Psoas muscle (tissue), 8 donors: ENCODE data around the gene HTT. TPM values are rescaled to one million over a fixed set of nuclear protein-coding genes. Genes with fewer than 3 reads are reported as not detected.

Source experiments
- ATAC-seq, 4 donors: fragments of 200-7000 bp; cut with Tn5 transposase; one replicate each; pipeline ENCODE4 v1.9.1; 2020; ENCODE audit warnings: moderate library complexity in 3 of 4, mild to moderate bottlenecking in 2 of 4
- DNase-seq, 2 donors: peaks; one replicate each; pipeline ENCODE4 v3.0.0-alpha.2; 2020
- H3K27ac ChIP-seq: fragments of 200-600 bp; one replicate; pipeline ENCODE4 v1.8.0; 2022
- H3K27me3 ChIP-seq, 3 donors: fragments of 200-600 bp in 1 of 3; one replicate each; pipeline versions ENCODE4 v1.6.1 to v1.8.0; 2013 to 2022; ENCODE audit warnings: low read length in 2 of 3, mild to moderate bottlenecking in 2 of 3, moderate library complexity in 1 of 3; ENCODE audit not compliant: insufficient read depth in 3 of 3
- H3K36me3 ChIP-seq, 2 donors: fragments of 200-600 bp in 1 of 2; one replicate each; pipeline versions ENCODE4 v1.6.1 to v1.8.0; 2013 to 2022; ENCODE audit warnings: low read depth in 1 of 2, mild to moderate bottlenecking in 1 of 2, moderate library complexity in 1 of 2; ENCODE audit not compliant: insufficient read depth in 1 of 2
- H3K4me1 ChIP-seq: fragments of 200-600 bp; one replicate; pipeline ENCODE4 v1.8.0; 2022
- H3K4me3 ChIP-seq: fragments of 200-600 bp; one replicate; pipeline ENCODE4 v1.8.0; 2022; ENCODE audit warnings: mild to moderate bottlenecking
- H3K9me3 ChIP-seq: fragments of 200-600 bp; one replicate; pipeline ENCODE4 v1.8.0; 2022
- CTCF ChIP-seq: fragments of 200-600 bp; IDR thresholded peaks from one replicate; pipeline ENCODE4 v1.8.0; 2022; ENCODE audit warnings: antibody characterized with exemption
- whole genome bisulfite sequencing, 3 donors: extraction: QIAGEN DNeasy Blood & Tissue Kit; methylation state at CpG; one replicate each; pipeline versions ENCODE4 v1.1.6 to v1.1.7; 2013; 5-methylcytosine and 5-hydroxymethylcytosine counted together
- intact Hi-C, 2 donors: fragments of 100-400 bp; cut with DNase I; formaldehyde crosslinking; loops; one replicate each; pipeline versions ENCODE4 v1.11.0 to v1.14.2; 2022
- polyA plus RNA-seq, 3 donors: library from polyadenylated mRNA; stranded (reverse); fragments of 200-250 nt; gene quantifications; one replicate each; pipeline ENCODE4 v1.2.3, GENCODE V29; 2013
- total RNA-seq, 4 donors: library from RNA; stranded (reverse); fragmentation: NEBNext Ultra II Directional in 2 of 4; extraction: Animal tissue kit (Norgen Biotek cat#: 25700) in 2 of 4; gene quantifications; one replicate each; pipeline versions ENCODE4 v1.2.1 to v1.2.4, GENCODE V29; 2021 to 2023
- donor health status: healthy with polysubstance abuse.
- donor health status: DM: no; HTN: no; CAD: no; lungs with moderate emphysema.
- donor health status: Bipolar disorder and iron deficiency.
- donor health status: healthy.
- donor health status: DM: yes; HTN: yes; CAD: no.
- donor health status: DM: no; HTN: no; CAD: no.
- donor health status: DM: no; HTN: no; CAD: no.
- donor health status: DM: yes; HTN: yes; CAD: no.

HTT gene
- total and polyA plus RNA-seq, 7 donors = 6.7 to 39.9 (median 29.6) TPM

GRCh38 chr4:3254302-3255131, 180.0 kb downstream of the HTT start:
- ATAC-seq = no peak
- Histone ChIP-seq H3K9me3 (no peaks in the 10 kb centered on the region), H3K4me3 (no peak overlapping the region), H3K27me3 (no peaks in the 10 kb centered on the region), H3K27ac (no peak overlapping the region), H3K4me1 (no peaks in the 10 kb centered on the region), H3K36me3 (peaks cover 0 to 16% of the 10 kb centered on the region in 2 donors)
- WGBS, 3 donors = 89 to 96% (median 94%) methylated on average over 13 to 14 of the region's 14 CpGs
- DNase-seq = peak; percentile 4 to 36
- TF ChIP-seq CTCF = no peak
- intact Hi-C loops = no loop called here

GRCh38 chr4:3255611-3256186, 181.2 kb downstream of the HTT start:
- Histone ChIP-seq H3K27me3 (no peaks in the 10 kb centered on the region), H3K4me3 (no peak overlapping the region), H3K27ac (no peak overlapping the region), H3K9me3 (no peaks in the 10 kb centered on the region), H3K4me1 (no peaks in the 10 kb centered on the region), H3K36me3 (peaks cover 0 to 16% of the 10 kb centered on the region in 2 donors)
- WGBS, 3 donors = 93 to 97% (median 95%) methylated on average over 36 of the region's 36 CpGs
- DNase-seq (peak; percentile 10 to 34), ATAC-seq (no peak)
- intact Hi-C loops = no loop called here
- TF ChIP-seq CTCF = no peak

GRCh38 chr4:3256230-3257102, 182.0 kb downstream of the HTT start:
- H3K27ac ChIP-seq = no peak overlapping the region
- no peak for TF ChIP-seq CTCF
- DNase-seq (peak in 1 of 2 donors; percentile 35), ATAC-seq (no peak)
- H3K4me3 ChIP-seq = no peak overlapping the region
- H3K4me1 ChIP-seq = no peaks in the 10 kb centered on the region
- H3K27me3 ChIP-seq = no peaks in the 10 kb centered on the region
- no peaks in the 10 kb centered on the region for H3K9me3 ChIP-seq
- peaks cover 0 to 16% of the 10 kb centered on the region in 2 donors for H3K36me3 ChIP-seq
- WGBS, 3 donors = 81 to 90% (median 85%) methylated on average over 19 to 21 of the region's 21 CpGs
- intact Hi-C loops = no loop called here

GRCh38 chr4:3257103-3257555, 182.6 kb downstream of the HTT start:
- 67 to 76% (median 70%) methylated on average over 9 of the region's 9 CpGs for WGBS, 3 donors
- DNase-seq (peak; percentile 13 to 23), ATAC-seq (peak in 3 of 4 donors; percentile 20 to 66 (median 46))
- H3K27ac ChIP-seq = no peak overlapping the region
- H3K27me3 ChIP-seq = no peaks in the 10 kb centered on the region
- H3K36me3 ChIP-seq = peaks cover 0 to 16% of the 10 kb centered on the region in 2 donors
- no peak overlapping the region for H3K4me3 ChIP-seq
- intact Hi-C loops = no loop called here
- H3K9me3 ChIP-seq = no peaks in the 10 kb centered on the region
- H3K4me1 ChIP-seq = no peaks in the 10 kb centered on the region
- TF ChIP-seq CTCF = no peak
